Stomach (tissue), 9 donors: Measurements from ENCODE around the gene AXIN2. TPM values are rescaled to one million over a fixed set of nuclear protein-coding genes. Genes with fewer than 3 reads are reported as not detected.

ENCODE experiments used
- DNase-seq, 2 donors: peaks; one replicate each; pipeline versions ENCODE4 v3.0.0 to v3.0.0-alpha.2; 2013 to 2019
- H3K27ac ChIP-seq, 5 donors: fragments of 200-600 bp in 4 of 5; sonication (generic) in 4 of 5; one replicate each; pipeline ENCODE4 v1.5.1; 2013 to 2019; ENCODE audit warnings: mild to moderate bottlenecking in 1 of 5, moderate library complexity in 1 of 5
- H3K27me3 ChIP-seq, 3 donors: fragments of 200-600 bp; sonication (generic); one replicate each; pipeline ENCODE4 v1.5.1; 2017 to 2019; ENCODE audit warnings: mixed run types in 1 of 3
- H3K36me3 ChIP-seq, 4 donors: fragments of 200-600 bp; sonication (generic); 1 replicate in 3 of 4; 2 replicates in 1 of 4; pipeline ENCODE4 v1.5.1; 2016 to 2019
- H3K4me1 ChIP-seq, 4 donors: fragments of 200-600 bp; sonication (generic); one replicate each; pipeline ENCODE4 v1.5.1; 2016 to 2019
- H3K4me3 ChIP-seq, 4 donors: fragments of 200-600 bp; sonication (generic) in 3 of 4; one replicate each; pipeline ENCODE4 v1.5.1; 2016 to 2019; ENCODE audit warnings: mild to moderate bottlenecking in 1 of 4
- H3K9me3 ChIP-seq, 4 donors: fragments of 200-600 bp; sonication (generic); one replicate each; pipeline ENCODE4 v1.5.1; 2016 to 2019
- EP300 ChIP-seq: sonication (generic); formaldehyde crosslinking; IDR thresholded peaks from one replicate; pipeline ENCODE4 v1.6.1; 2017; ENCODE audit warnings: antibody characterized with exemption
- POLR2A ChIP-seq, 4 donors: fragments of 450-650 bp; IDR thresholded peaks; one replicate each; pipeline ENCODE4 v1.6.1; 2016; ENCODE audit warnings: antibody characterized with exemption in 4 of 4, control low read depth in 2 of 4, mild to moderate bottlenecking in 1 of 4, moderate library complexity in 1 of 4
- POLR2AphosphoS5 ChIP-seq, 3 donors: sonication (generic); formaldehyde crosslinking; IDR thresholded peaks; one replicate each; pipeline ENCODE4 v1.6.1; 2016; ENCODE audit warnings: antibody characterized with exemption in 3 of 3
- WGBS, 5 donors: extraction: QIAGEN DNeasy Blood & Tissue Kit in 3 of 5; methylation state at CpG; one replicate each; pipeline versions ENCODE4 v1.1.5 to v1.1.7; 2013 to 2018; 5-methylcytosine and 5-hydroxymethylcytosine counted together
- intact Hi-C: fragments of 100-400 bp; cut with DNase I; formaldehyde crosslinking; loops from one replicate; pipeline ENCODE4 v1.15.1; 2023; ENCODE audit warnings: low total_unique reads
- polyA plus RNA-seq, 3 donors: library from polyadenylated mRNA; stranded (reverse); fragments of 200-250 nt; gene quantifications; one replicate each; pipeline ENCODE4 v1.2.3, GENCODE V29; 2013
- total RNA-seq, 5 donors: library from RNA; depleted of rRNA; stranded (reverse); fragments of >200 nt; gene quantifications; one replicate each; pipeline versions ENCODE4 v1.1.0 to v1.2.3, GENCODE V29; 2014 to 2016
- TF ChIP-seq, protein P1 (sequence below), 7 experiments: fragments of 450-650 bp in 4 of 7; fragments of 200-600 bp in 3 of 7; sonication (generic) in 3 of 7; IDR thresholded peaks; one replicate each; pipeline ENCODE4 v1.5.1; 2016 to 2019; ENCODE audit warnings: antibody characterized with exemption in 7 of 7, control low read depth in 2 of 7, mild to moderate bottlenecking in 1 of 7
- donor health status: healthy with polysubstance abuse.
- donor health status: Bipolar disorder and iron deficiency.
- donor health status: healthy.

Gene AXIN2
- total and polyA plus RNA-seq, 8 donors: 2.7 to 46.9 (median 12.0) TPM

- Histone ChIP-seq H3K27ac (no peak overlapping the region), H3K4me3 (no peak overlapping the region), H3K4me1 (peaks cover 0 to 25% (median 16%) of the 10 kb centered on the region in 4 donors), H3K27me3 (no peaks in the 10 kb centered on the region), H3K9me3 (no peaks in the 10 kb centered on the region), H3K36me3 (no peaks in the 10 kb centered on the region)
- WGBS, 5 donors: 72 to 80% (median 76%) methylated on average over 19 of the region's 19 CpGs
- DNase-seq: no peak
- TF ChIP-seq EP300: no peak
- TF ChIP-seq POLR2AphosphoS5 (IDR thresholded peaks at IDR 0.05): no peak
- TF ChIP-seq POLR2A (IDR thresholded peaks at IDR 0.05): no peak
- TF ChIP-seq, protein P1, sequence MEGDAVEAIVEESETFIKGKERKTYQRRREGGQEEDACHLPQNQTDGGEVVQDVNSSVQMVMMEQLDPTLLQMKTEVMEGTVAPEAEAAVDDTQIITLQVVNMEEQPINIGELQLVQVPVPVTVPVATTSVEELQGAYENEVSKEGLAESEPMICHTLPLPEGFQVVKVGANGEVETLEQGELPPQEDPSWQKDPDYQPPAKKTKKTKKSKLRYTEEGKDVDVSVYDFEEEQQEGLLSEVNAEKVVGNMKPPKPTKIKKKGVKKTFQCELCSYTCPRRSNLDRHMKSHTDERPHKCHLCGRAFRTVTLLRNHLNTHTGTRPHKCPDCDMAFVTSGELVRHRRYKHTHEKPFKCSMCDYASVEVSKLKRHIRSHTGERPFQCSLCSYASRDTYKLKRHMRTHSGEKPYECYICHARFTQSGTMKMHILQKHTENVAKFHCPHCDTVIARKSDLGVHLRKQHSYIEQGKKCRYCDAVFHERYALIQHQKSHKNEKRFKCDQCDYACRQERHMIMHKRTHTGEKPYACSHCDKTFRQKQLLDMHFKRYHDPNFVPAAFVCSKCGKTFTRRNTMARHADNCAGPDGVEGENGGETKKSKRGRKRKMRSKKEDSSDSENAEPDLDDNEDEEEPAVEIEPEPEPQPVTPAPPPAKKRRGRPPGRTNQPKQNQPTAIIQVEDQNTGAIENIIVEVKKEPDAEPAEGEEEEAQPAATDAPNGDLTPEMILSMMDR (IDR thresholded peaks at IDR 0.05): no peak
- intact Hi-C loops: no loop called here
These were observed 31.8 kb upstream of the AXIN2 start for GRCh38 chr17:65593092-65593854.

GRCh38 chr17:65592125-65592965 is 30.9 kb upstream of the AXIN2 start:
- intact Hi-C loops: no loop called here
- Histone ChIP-seq H3K4me1 (peaks cover 0 to 35% (median 26%) of the 10 kb centered on the region in 4 donors), H3K27ac (no peak overlapping the region), H3K36me3 (no peaks in the 10 kb centered on the region), H3K27me3 (no peaks in the 10 kb centered on the region), H3K4me3 (no peak overlapping the region), H3K9me3 (no peaks in the 10 kb centered on the region)
- TF ChIP-seq POLR2AphosphoS5 (IDR thresholded peaks at IDR 0.05) (no peak), POLR2A (IDR thresholded peaks at IDR 0.05) (no peak), EP300 (no peak)
- TF ChIP-seq, protein P1 (IDR thresholded peaks at IDR 0.05): no peak
- no peak for DNase-seq
- 84 to 92% (median 87%) methylated on average over 6 to 7 of the region's 7 CpGs for WGBS, 5 donors

DNA sequence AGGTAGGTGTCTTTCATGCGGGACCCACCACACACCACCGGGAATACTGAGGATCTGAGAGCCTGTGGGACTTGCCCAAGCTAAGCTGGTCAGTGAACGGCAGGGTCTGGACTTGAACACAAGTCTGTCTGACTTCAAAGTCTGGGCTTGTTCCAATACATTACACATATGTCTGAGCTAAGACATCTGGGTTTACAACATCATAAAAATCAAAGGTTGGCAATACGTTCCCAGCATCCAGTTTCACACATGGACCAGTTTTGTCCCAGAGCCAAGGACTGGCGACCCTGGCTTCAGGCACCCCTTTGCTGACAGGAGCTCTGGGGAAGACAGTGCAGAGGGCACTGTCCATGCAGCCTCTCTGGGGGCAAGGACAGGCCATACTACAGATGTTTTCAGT is 27.9 kb upstream of the AXIN2 start:
- Histone ChIP-seq H3K4me1 (peaks cover 0 to 37% (median 25%) of the 10 kb centered on the region in 4 donors), H3K4me3 (no peak overlapping the region), H3K9me3 (no peaks in the 10 kb centered on the region), H3K36me3 (no peaks in the 10 kb centered on the region), H3K27me3 (no peaks in the 10 kb centered on the region), H3K27ac (no peak overlapping the region)
- TF ChIP-seq POLR2AphosphoS5 (IDR thresholded peaks at IDR 0.05) (no peak), POLR2A (IDR thresholded peaks at IDR 0.05) (no peak), EP300 (no peak)
- TF ChIP-seq, protein P1 (IDR thresholded peaks at IDR 0.05): no peak
- WGBS, 5 donors: 79 to 94% (median 83%) methylated on average over 5 of the region's 5 CpGs
- DNase-seq: no peak
- intact Hi-C loops: no loop called here

- Histone ChIP-seq H3K9me3 (no peaks in the 10 kb centered on the region), H3K27ac (no peak overlapping the region), H3K36me3 (no peaks in the 10 kb centered on the region), H3K27me3 (no peaks in the 10 kb centered on the region), H3K4me1 (peaks cover 0 to 42% (median 26%) of the 10 kb centered on the region in 4 donors), H3K4me3 (no peak overlapping the region)
- TF ChIP-seq POLR2A (IDR thresholded peaks at IDR 0.05): no peak
- TF ChIP-seq, protein P1 (IDR thresholded peaks at IDR 0.05): peak in 3 of 7 experiments; percentile 20 to 42 (median 25)
- TF ChIP-seq POLR2AphosphoS5 (IDR thresholded peaks at IDR 0.05): peak in 2 of 3 donors; percentile 55 to 80
- DNase-seq: peak; percentile 77 to 84
- WGBS, 5 donors: 30 to 51% (median 39%) methylated on average over 9 of the region's 9 CpGs
- intact Hi-C loops: no loop called here
These were observed 26.8 kb upstream of the AXIN2 start for GRCh38 chr17:65588181-65588808.
